ENCODE measurements around the gene F11.

F11 gene

DNA sequence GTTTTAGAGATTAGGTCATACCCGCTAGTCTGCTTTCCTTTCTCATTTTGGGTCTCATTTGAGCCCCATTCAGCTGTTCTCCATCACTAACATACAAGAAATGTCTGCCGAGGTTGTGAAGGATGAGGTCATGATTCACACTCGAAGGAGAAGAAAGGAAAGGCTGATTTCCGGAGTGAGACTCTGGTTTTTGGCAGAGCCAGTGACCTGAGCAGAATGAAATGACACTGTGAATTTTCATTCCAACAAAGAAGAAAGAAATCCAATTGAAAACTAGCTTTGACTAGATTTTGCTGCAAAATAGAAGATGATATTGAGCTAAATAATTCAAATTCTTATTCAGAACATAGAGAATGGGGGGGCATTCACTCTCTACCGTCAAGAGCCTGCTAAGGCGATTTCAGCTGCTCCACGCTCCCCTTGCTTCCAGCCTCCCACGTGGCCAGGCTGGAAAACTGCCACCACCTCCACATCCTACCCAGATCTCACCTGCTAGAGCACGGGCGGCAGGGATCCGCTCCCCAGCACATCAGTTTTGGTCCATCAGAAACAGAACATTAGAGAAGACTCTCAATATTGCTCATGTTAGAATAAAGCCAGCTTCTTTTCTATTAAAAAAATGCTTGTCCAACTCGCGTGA, 39.0 kb downstream of the F11 start:
- no peak for DNase-seq (ENCODE audit: low read depth in 1 of 2, low spot score in 1 of 2)
- TF ChIP-seq, protein P1, sequence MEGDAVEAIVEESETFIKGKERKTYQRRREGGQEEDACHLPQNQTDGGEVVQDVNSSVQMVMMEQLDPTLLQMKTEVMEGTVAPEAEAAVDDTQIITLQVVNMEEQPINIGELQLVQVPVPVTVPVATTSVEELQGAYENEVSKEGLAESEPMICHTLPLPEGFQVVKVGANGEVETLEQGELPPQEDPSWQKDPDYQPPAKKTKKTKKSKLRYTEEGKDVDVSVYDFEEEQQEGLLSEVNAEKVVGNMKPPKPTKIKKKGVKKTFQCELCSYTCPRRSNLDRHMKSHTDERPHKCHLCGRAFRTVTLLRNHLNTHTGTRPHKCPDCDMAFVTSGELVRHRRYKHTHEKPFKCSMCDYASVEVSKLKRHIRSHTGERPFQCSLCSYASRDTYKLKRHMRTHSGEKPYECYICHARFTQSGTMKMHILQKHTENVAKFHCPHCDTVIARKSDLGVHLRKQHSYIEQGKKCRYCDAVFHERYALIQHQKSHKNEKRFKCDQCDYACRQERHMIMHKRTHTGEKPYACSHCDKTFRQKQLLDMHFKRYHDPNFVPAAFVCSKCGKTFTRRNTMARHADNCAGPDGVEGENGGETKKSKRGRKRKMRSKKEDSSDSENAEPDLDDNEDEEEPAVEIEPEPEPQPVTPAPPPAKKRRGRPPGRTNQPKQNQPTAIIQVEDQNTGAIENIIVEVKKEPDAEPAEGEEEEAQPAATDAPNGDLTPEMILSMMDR (IDR thresholded peaks at IDR 0.05; ENCODE audit: insufficient read depth, low read length): no peak
- TF ChIP-seq GABPA (IDR thresholded peaks at IDR 0.05; ENCODE audit: low read depth) (no peak), SPI1 (IDR thresholded peaks at IDR 0.05; ENCODE audit: borderline replicate concordance, low read depth) (no peak), POLR2AphosphoS5 (IDR thresholded peaks at IDR 0.05; ENCODE audit: low read depth) (no peak)
- TF ChIP-seq, protein P2, sequence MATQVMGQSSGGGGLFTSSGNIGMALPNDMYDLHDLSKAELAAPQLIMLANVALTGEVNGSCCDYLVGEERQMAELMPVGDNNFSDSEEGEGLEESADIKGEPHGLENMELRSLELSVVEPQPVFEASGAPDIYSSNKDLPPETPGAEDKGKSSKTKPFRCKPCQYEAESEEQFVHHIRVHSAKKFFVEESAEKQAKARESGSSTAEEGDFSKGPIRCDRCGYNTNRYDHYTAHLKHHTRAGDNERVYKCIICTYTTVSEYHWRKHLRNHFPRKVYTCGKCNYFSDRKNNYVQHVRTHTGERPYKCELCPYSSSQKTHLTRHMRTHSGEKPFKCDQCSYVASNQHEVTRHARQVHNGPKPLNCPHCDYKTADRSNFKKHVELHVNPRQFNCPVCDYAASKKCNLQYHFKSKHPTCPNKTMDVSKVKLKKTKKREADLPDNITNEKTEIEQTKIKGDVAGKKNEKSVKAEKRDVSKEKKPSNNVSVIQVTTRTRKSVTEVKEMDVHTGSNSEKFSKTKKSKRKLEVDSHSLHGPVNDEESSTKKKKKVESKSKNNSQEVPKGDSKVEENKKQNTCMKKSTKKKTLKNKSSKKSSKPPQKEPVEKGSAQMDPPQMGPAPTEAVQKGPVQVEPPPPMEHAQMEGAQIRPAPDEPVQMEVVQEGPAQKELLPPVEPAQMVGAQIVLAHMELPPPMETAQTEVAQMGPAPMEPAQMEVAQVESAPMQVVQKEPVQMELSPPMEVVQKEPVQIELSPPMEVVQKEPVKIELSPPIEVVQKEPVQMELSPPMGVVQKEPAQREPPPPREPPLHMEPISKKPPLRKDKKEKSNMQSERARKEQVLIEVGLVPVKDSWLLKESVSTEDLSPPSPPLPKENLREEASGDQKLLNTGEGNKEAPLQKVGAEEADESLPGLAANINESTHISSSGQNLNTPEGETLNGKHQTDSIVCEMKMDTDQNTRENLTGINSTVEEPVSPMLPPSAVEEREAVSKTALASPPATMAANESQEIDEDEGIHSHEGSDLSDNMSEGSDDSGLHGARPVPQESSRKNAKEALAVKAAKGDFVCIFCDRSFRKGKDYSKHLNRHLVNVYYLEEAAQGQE (IDR thresholded peaks at IDR 0.05; ENCODE audit: insufficient replicate concordance, low read depth): no peak
- H3K27me3 ChIP-seq (ENCODE audit: insufficient read depth, poor library complexity, severe bottlenecking): no peaks in the 10 kb centered on the region
- H3K4me3 ChIP-seq (replicated peaks; ENCODE audit: insufficient read depth, low read length): no peak overlapping the region
- H3K27ac ChIP-seq (replicated peaks): no peak overlapping the region

DNA sequence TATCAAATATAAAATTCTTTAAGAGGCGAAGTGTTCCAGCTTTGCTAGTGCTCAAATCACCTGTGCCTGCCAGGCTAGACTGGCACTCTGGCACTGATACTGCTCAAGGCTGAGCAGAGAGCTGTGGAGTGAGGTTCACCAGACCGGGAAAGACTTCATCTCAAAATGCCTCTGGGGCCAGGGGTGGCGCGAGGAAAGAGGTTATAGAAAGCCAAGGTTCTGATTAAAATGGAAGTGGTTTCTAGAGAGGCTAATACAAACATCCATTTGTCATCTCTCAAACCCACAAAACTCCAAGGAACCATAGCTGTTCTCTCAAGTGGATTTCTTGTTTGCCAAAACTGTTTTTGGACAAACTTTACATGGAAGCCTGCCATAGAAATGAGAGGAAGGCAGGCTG, 41.5 kb downstream of the F11 start:
- H3K27ac ChIP-seq (replicated peaks): no peak overlapping the region
- no peak for DNase-seq (ENCODE audit: low read depth in 1 of 2, low spot score in 1 of 2)
- TF ChIP-seq, protein P1 (IDR thresholded peaks at IDR 0.05; ENCODE audit: insufficient read depth, low read length): no peak
- TF ChIP-seq POLR2AphosphoS5 (IDR thresholded peaks at IDR 0.05; ENCODE audit: low read depth) (no peak), SPI1 (IDR thresholded peaks at IDR 0.05; ENCODE audit: borderline replicate concordance, low read depth) (no peak)
- H3K27me3 ChIP-seq (ENCODE audit: insufficient read depth, poor library complexity, severe bottlenecking): no peaks in the 10 kb centered on the region
- H3K4me3 ChIP-seq (replicated peaks; ENCODE audit: insufficient read depth, low read length): no peak overlapping the region

DNA sequence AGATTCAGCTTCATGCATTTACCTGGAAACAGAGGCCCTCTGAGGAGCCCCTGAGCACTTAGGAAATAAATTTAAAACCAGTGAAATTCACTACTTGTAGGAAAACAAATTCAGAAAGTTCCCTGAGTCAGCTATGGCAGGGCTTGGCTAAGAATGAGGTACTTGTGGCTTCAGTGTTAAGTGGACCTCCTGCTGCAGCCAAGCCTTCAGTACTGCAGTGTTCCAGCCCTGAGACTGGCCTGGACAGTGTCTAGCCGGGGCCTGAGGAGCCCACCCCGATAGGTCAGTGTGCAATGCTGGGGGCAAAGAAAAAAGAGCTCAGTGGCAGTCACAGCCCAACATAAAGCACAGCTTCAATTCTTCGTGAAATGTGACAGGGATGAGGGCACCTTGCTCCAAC, 41.9 kb downstream of the F11 start:
- no peak overlapping the region for H3K27ac ChIP-seq (replicated peaks)
- TF ChIP-seq SPI1 (IDR thresholded peaks at IDR 0.05; ENCODE audit: borderline replicate concordance, low read depth): no peak
- no peak for TF ChIP-seq GABPA (IDR thresholded peaks at IDR 0.05; ENCODE audit: low read depth)
- TF ChIP-seq POLR2AphosphoS5 (IDR thresholded peaks at IDR 0.05; ENCODE audit: low read depth): no peak
- TF ChIP-seq, protein P1 (IDR thresholded peaks at IDR 0.05; ENCODE audit: insufficient read depth, low read length): no peak
- TF ChIP-seq, protein P2 (IDR thresholded peaks at IDR 0.05; ENCODE audit: insufficient replicate concordance, low read depth): no peak
- DNase-seq (ENCODE audit: low read depth in 1 of 2, low spot score in 1 of 2): no peak

DNA sequence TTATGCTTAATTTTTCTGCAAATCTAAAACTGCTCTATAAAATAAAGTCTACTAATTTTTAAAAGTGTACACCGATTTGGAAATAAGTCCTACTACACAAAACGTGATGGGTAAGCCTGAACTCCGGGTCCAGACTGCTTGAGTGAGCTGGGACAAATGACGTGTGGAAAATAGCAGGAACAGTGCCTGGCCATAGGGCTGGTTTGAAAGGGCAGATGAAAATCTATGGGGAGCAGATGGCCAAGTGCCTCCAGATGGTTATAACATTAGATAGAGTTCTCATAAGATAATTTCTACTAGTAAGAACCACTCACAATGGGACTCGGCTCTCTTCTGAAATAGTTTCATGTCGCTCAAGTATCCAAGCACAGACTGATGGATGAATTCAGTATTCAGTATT, 52.5 kb downstream of the F11 start:
- DNase-seq (ENCODE audit: low read depth in 1 of 2, low spot score in 1 of 2): no peak
- no peak overlapping the region for H3K4me3 ChIP-seq (replicated peaks; ENCODE audit: insufficient read depth, low read length)

More for the DNA sequence above, 41.9 kb downstream of the F11 start:
- H3K27me3 ChIP-seq (ENCODE audit: insufficient read depth, poor library complexity, severe bottlenecking): no peaks in the 10 kb centered on the region
- no peak overlapping the region for H3K4me3 ChIP-seq (replicated peaks; ENCODE audit: insufficient read depth, low read length)

More for the DNA sequence above, 52.5 kb downstream of the F11 start:
- Histone ChIP-seq H3K27me3 (ENCODE audit: insufficient read depth, poor library complexity, severe bottlenecking) (no peaks in the 10 kb centered on the region), H3K27ac (replicated peaks) (no peak overlapping the region)
- TF ChIP-seq SPI1 (IDR thresholded peaks at IDR 0.05; ENCODE audit: borderline replicate concordance, low read depth) (no peak), GABPA (IDR thresholded peaks at IDR 0.05; ENCODE audit: low read depth) (no peak), POLR2AphosphoS5 (IDR thresholded peaks at IDR 0.05; ENCODE audit: low read depth) (no peak)
- TF ChIP-seq, protein P1 (IDR thresholded peaks at IDR 0.05; ENCODE audit: insufficient read depth, low read length): no peak
- TF ChIP-seq, protein P2 (IDR thresholded peaks at IDR 0.05; ENCODE audit: insufficient replicate concordance, low read depth): no peak

Measured in HL-60 (cell line).